ENCODE measurements around the gene ZNF92.
"Not testable (repeated sequence)": the region's sequence is repeated elsewhere in the genome, so short reads cannot be mapped to it uniquely, and the experiment has no call there.

ZNF92 gene

DNA sequence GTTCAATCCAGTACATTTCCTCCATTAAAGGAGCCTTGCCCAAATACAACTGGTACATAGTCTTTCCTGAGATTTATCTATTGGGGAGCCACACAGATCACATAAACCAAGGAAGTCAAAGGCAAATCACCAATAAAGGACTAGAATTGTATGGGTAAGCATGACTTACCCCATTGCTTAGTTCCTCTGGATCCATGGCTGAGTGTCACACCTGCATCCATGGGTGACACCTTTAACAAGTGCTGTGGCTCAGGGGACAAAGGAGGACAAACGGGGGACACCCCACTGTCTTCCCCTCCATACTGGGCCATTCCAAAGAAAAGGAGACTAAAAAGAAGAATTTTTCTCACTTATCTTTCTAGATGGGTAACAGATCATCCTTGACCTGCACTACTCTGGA, 30.4 kb downstream of the ZNF92 start:
- H3K4me3 ChIP-seq (ENCODE audit: low read length), result no peak overlapping the region
- no peak for TF ChIP-seq ZNF274 (IDR thresholded peaks at IDR 0.05; ENCODE audit: low read depth, low read length)

GRCh38 chr7:65406706-65407105, 33.1 kb downstream of the ZNF92 start:
- H3K4me3 ChIP-seq (ENCODE audit: low read length), result not testable (repeated sequence)

- no peak overlapping the region for H3K4me3 ChIP-seq (ENCODE audit: low read length)
- no peak for TF ChIP-seq ZNF274 (IDR thresholded peaks at IDR 0.05; ENCODE audit: low read depth, low read length)
These were observed 35.7 kb downstream of the ZNF92 start for GRCh38 chr7:65409363-65409762.

DNA sequence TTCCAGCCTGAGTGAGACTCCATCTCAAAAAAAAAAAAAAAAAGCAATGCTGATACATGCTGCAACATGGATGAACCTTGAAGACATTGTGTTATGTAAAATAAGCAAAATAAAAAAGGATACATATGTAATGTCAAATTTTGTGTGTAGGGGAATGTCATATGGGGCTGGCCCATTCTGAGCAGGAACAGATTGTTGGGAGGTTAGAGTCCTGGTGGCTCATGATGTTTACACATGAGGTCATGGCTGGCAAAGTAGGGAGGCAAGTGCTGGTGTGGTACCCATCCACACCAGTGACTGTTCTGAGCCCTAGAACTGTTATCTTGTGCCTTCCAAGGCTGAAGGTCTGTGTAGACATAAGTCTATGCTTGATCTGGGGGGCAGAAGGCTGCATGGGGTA, 37.6 kb downstream of the ZNF92 start:
- no peak overlapping the region for H3K4me3 ChIP-seq (ENCODE audit: low read length)
- TF ChIP-seq ZNF274 (IDR thresholded peaks at IDR 0.05; ENCODE audit: low read depth, low read length), result no peak

DNA sequence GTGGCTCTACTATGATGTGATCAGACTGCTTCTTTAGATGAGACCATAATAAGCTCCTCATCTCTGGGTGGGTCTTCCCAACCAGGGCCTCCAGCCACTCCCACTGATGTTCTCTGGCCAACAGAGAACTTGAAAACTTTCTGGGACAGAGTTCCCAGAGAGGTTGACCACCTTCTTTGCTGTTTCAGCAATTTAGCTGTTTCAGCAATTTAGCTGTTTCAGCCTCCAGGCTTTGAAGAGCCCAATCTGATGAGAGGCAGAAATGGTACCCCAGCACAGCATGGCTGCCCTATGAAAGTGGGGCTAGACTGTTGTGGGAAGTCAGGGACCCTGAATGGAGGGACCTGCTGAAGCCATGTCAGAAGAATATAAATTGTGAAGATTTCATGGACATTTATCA, 49.0 kb downstream of the ZNF92 start:
- no peak for TF ChIP-seq ZNF274 (IDR thresholded peaks at IDR 0.05; ENCODE audit: low read depth, low read length)
- no peak overlapping the region for H3K4me3 ChIP-seq (ENCODE audit: low read length)

- H3K4me3 ChIP-seq (ENCODE audit: low read length), result not testable (repeated sequence)
These were observed 49.6 kb downstream of the ZNF92 start for GRCh38 chr7:65423286-65423685.

- no peak overlapping the region for H3K4me3 ChIP-seq (ENCODE audit: low read length)
- no peak for TF ChIP-seq ZNF274 (IDR thresholded peaks at IDR 0.05; ENCODE audit: low read depth, low read length)
These were observed 56.1 kb downstream of the ZNF92 start for GRCh38 chr7:65429642-65430343.

DNA sequence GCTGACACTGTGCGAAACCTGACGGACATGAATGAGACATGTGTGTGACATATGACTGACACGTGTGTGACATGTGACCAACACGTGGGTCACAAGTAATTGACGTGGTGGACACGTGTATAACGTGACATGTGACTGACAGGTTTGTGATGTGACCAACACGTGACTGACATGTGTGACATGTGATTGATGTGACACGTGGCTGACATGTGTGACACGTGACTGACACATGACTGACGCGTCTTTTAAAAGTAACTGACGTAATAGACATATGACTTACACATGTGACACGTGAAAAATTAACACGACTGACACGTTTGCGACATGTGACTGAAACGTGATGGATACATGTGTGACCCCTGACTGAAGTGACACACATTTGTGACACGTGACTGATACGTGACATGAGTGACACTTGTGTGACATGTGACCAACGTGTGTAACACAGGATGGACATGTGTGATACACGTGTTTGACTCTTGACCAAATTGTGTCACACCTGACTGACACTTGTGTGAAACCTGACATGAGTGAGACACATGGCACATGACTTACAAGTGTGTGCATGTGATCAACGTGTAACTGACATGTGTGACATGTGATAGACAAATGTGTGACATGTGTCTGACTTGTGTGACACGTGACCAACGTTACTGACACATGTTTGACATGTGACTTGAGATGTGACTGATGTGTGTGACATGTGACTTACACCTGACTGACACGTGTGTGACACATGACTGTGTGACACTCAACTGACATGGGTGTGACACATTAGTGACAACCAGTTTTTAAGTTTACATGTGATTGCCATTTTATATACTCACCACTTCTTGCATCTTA, 56.9 kb downstream of the ZNF92 start:
- no peak for TF ChIP-seq ZNF274 (IDR thresholded peaks at IDR 0.05; ENCODE audit: low read depth, low read length)
- no peak overlapping the region for H3K4me3 ChIP-seq (ENCODE audit: low read length)

- H3K4me3 ChIP-seq (ENCODE audit: low read length), result no peak overlapping the region
- no peak for TF ChIP-seq ZNF274 (IDR thresholded peaks at IDR 0.05; ENCODE audit: low read depth, low read length)
These were observed 60.7 kb downstream of the ZNF92 start for GRCh38 chr7:65434307-65434706.

DNA sequence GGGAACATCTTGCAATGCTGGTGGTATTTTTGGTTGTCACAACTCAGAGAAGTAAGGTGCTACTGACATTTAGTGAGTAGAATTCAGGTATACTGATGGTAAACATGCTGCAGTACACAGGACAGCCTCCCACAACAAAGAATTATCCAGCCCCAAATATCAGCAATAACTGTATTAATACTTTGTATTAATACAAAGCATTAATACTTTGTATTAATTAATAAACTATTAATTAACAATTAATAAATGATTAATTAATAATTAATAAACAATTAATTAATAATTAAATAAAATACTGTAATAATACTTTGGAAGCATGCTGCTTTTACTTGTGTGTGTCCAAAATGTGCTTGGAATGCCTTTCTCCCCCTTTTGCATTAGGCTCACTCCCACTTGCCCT, 62.5 kb downstream of the ZNF92 start:
- TF ChIP-seq ZNF274 (IDR thresholded peaks at IDR 0.05; ENCODE audit: low read depth, low read length), result no peak
- no peak overlapping the region for H3K4me3 ChIP-seq (ENCODE audit: low read length)

GRCh38 chr7:65438598-65438997, 64.9 kb downstream of the ZNF92 start:
- no peak for TF ChIP-seq ZNF274 (IDR thresholded peaks at IDR 0.05; ENCODE audit: low read depth, low read length)

GRCh38 chr7:65441010-65441409, 67.4 kb downstream of the ZNF92 start:
- TF ChIP-seq ZNF274 (IDR thresholded peaks at IDR 0.05; ENCODE audit: low read depth, low read length), result no peak

More at GRCh38 chr7:65438598-65438997, 64.9 kb downstream of the ZNF92 start:
- no peak overlapping the region for H3K4me3 ChIP-seq (ENCODE audit: low read length)

GRCh38 chr7:65444205-65444842, 70.7 kb downstream of the ZNF92 start:
- H3K4me3 ChIP-seq (ENCODE audit: low read length), result no peak overlapping the region
- TF ChIP-seq ZNF274 (IDR thresholded peaks at IDR 0.05; ENCODE audit: low read depth, low read length), result no peak

More at GRCh38 chr7:65441010-65441409, 67.4 kb downstream of the ZNF92 start:
- H3K4me3 ChIP-seq (ENCODE audit: low read length), result no peak overlapping the region

- TF ChIP-seq ZNF274 (IDR thresholded peaks at IDR 0.05; ENCODE audit: low read depth, low read length), result no peak
- no peak overlapping the region for H3K4me3 ChIP-seq (ENCODE audit: low read length)
These were observed 71.5 kb downstream of the ZNF92 start for GRCh38 chr7:65444899-65445823.

DNA sequence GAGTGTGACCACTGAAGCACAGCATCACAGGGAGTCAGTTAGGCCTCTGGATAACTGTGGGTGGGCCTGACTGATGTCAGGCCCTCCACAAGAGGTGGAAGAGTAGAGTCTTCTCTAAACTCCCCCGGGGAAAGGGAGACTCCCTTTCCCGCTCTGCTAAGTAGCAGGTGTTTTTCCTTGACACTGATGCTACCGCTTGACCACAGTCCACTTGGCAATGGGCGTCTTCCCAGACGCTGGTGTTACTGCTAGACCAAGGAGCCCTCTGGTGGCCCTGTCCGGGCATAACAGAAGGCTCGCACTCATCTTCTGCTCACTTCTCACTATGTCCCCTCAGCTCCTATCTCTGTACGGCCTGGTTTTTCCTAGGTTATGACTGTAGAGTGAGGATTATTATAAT, 73.4 kb downstream of the ZNF92 start:
- H3K4me3 ChIP-seq (ENCODE audit: low read length), result not testable (repeated sequence)

All from GM08714 (cell line).